HepG2 (cell line): ENCODE results near the gene CHEK2. TPM values are rescaled to one million over a fixed set of nuclear protein-coding genes. Genes with fewer than 3 reads are reported as not detected.

Source experiments
- ATF1 ChIP-seq: IDR thresholded peaks from 2 replicates; pipeline ENCODE4 v1.6.1; 2016; ENCODE audit warnings: mild to moderate bottlenecking, control low read depth
- ATF7-NPFF ChIP-seq: sonication (generic); formaldehyde crosslinking; IDR thresholded peaks from 2 replicates; pipeline ENCODE4 v1.8.1; 2023; ENCODE audit warnings: mild to moderate bottlenecking, low read depth, missing genetic modification reagents, moderate library complexity
- ERF ChIP-seq: IDR thresholded peaks from 2 replicates; pipeline ENCODE4 v1.6.1; 2018; ENCODE audit warnings: missing biosample characterization, missing genetic modification reagents
- ISL2 ChIP-seq: sonication (generic); formaldehyde crosslinking; IDR thresholded peaks from 2 replicates; pipeline ENCODE4 v1.5.0; 2020; ENCODE audit warnings: missing genetic modification reagents
- NFKB2 ChIP-seq: sonication (generic); formaldehyde crosslinking; IDR thresholded peaks from 2 replicates; pipeline ENCODE4 v1.4.0; 2020; ENCODE audit warnings: missing genetic modification reagents, borderline replicate concordance
- PCBP1 ChIP-seq: fragments of 200-400 bp; formaldehyde crosslinking; IDR thresholded peaks from 2 replicates; pipeline ENCODE4 v1.6.1; 2017; ENCODE audit warnings: mild to moderate bottlenecking, low read depth, low read length, borderline replicate concordance
- PHB2 ChIP-seq: fragments of 450-650 bp; IDR thresholded peaks from 2 replicates; pipeline ENCODE4 v1.6.1; 2018; ENCODE audit not compliant: partially characterized antibody
- RBAK ChIP-seq: sonication (generic); formaldehyde crosslinking; IDR thresholded peaks from 2 replicates; pipeline ENCODE4 v1.5.1; 2020; ENCODE audit warnings: mild to moderate bottlenecking, missing genetic modification reagents
- REPIN1 ChIP-seq: sonication (generic); formaldehyde crosslinking; IDR thresholded peaks from 2 replicates; pipeline ENCODE4 v1.8.0; 2022; ENCODE audit warnings: missing genetic modification reagents, low read depth, mild to moderate bottlenecking, borderline replicate concordance
- SIN3B ChIP-seq: fragments of 150-350 bp; IDR thresholded peaks from 2 replicates; pipeline ENCODE4 v1.6.1; 2014; ENCODE audit warnings: low read length
- ZBTB1 ChIP-seq: sonication (generic); formaldehyde crosslinking; IDR thresholded peaks from 2 replicates; pipeline ENCODE4 v1.4.0; 2020; ENCODE audit warnings: missing genetic modification reagents, borderline replicate concordance
- ZNF138 ChIP-seq: sonication (generic); formaldehyde crosslinking; IDR thresholded peaks from 2 replicates; pipeline ENCODE4 v1.5.0; 2020; ENCODE audit warnings: mild to moderate bottlenecking, low read depth, missing genetic modification reagents
- ZNF329 ChIP-seq: sonication (generic); formaldehyde crosslinking; IDR thresholded peaks from 2 replicates; pipeline ENCODE4 v1.9.0; 2021; ENCODE audit warnings: low read depth, mild to moderate bottlenecking, missing genetic modification reagents
- ZNF331 ChIP-seq: sonication (generic); formaldehyde crosslinking; IDR thresholded peaks from 2 replicates; pipeline ENCODE4 v1.4.0; 2020; ENCODE audit warnings: missing genetic modification reagents
- ZNF446 ChIP-seq: sonication (generic); formaldehyde crosslinking; IDR thresholded peaks from 2 replicates; pipeline ENCODE4 v1.5.0; 2020; ENCODE audit warnings: mild to moderate bottlenecking, missing genetic modification reagents
- ZNF616 ChIP-seq: sonication (generic); formaldehyde crosslinking; IDR thresholded peaks from 2 replicates; pipeline ENCODE4 v1.5.0; 2020; ENCODE audit warnings: low read depth, mild to moderate bottlenecking, missing genetic modification reagents
- ZNF660 ChIP-seq: sonication (generic); formaldehyde crosslinking; IDR thresholded peaks from 2 replicates; pipeline ENCODE4 v1.5.1; 2020; ENCODE audit warnings: mild to moderate bottlenecking, low read depth, missing genetic modification reagents, borderline replicate concordance
- ZNF709 ChIP-seq: sonication (generic); formaldehyde crosslinking; IDR thresholded peaks from 2 replicates; pipeline ENCODE4 v1.5.0; 2020; ENCODE audit warnings: mild to moderate bottlenecking, missing genetic modification reagents
- ZNF75D ChIP-seq: sonication (generic); formaldehyde crosslinking; IDR thresholded peaks from 2 replicates; pipeline ENCODE4 v1.8.1; 2023; ENCODE audit warnings: missing genetic modification reagents, mild to moderate bottlenecking, borderline replicate concordance
- ZNF766 ChIP-seq: sonication (generic); formaldehyde crosslinking; IDR thresholded peaks from 2 replicates; pipeline ENCODE4 v1.5.0; 2020; ENCODE audit warnings: missing genetic modification reagents, borderline replicate concordance
- ZNF782 ChIP-seq: sonication (generic); formaldehyde crosslinking; IDR thresholded peaks from 2 replicates; pipeline ENCODE4 v1.4.0; 2020; ENCODE audit warnings: missing genetic modification reagents, mild to moderate bottlenecking, borderline replicate concordance
- polyA plus RNA-seq, 8 experiments: library from polyadenylated mRNA; depleted of rRNA in 3 of 8; stranded (reverse) in 7 of 8; unstranded in 1 of 8; fragments of >200 nt; fragmentation: Illumina TruSeq in 4 of 8; extraction: Trizol in 4 of 8; gene quantifications; 2 replicates each; pipeline versions ENCODE4 v1.2.1 to v1.2.3, GENCODE V29; 2011 to 2016; ENCODE audit warnings: low read depth in 4 of 8, missing spikeins in 1 of 8, mixed read lengths in 1 of 8; ENCODE audit not compliant: insufficient read depth in 1 of 8
- total RNA-seq, 5 experiments: library from RNA; depleted of rRNA; stranded (reverse); fragments of >200 nt; fragmentation: Illumina TruSeq; extraction: Trizol; gene quantifications; 2 replicates each; pipeline ENCODE4 v1.2.3, GENCODE V29; 2016; ENCODE audit warnings: low read depth in 1 of 5
- TF ChIP-seq, protein P1 (sequence below): sonication (generic); formaldehyde crosslinking; IDR thresholded peaks from 2 replicates; pipeline ENCODE4 v1.8.1; 2023; ENCODE audit warnings: mild to moderate bottlenecking, inconsistent platforms, moderate library complexity, missing genetic modification reagents, borderline replicate concordance
- TF ChIP-seq, protein P2 (sequence below): sonication (generic); formaldehyde crosslinking; IDR thresholded peaks from 2 replicates; pipeline ENCODE4 v1.4.0; 2020; ENCODE audit warnings: missing genetic modification reagents

CHEK2 gene
- total and polyA plus RNA-seq, 2 of the 13 experiments (the other 11 are each of a cell fraction or from before 2014, with no cell fraction given): 27.0 to 40.5 TPM

DNA sequence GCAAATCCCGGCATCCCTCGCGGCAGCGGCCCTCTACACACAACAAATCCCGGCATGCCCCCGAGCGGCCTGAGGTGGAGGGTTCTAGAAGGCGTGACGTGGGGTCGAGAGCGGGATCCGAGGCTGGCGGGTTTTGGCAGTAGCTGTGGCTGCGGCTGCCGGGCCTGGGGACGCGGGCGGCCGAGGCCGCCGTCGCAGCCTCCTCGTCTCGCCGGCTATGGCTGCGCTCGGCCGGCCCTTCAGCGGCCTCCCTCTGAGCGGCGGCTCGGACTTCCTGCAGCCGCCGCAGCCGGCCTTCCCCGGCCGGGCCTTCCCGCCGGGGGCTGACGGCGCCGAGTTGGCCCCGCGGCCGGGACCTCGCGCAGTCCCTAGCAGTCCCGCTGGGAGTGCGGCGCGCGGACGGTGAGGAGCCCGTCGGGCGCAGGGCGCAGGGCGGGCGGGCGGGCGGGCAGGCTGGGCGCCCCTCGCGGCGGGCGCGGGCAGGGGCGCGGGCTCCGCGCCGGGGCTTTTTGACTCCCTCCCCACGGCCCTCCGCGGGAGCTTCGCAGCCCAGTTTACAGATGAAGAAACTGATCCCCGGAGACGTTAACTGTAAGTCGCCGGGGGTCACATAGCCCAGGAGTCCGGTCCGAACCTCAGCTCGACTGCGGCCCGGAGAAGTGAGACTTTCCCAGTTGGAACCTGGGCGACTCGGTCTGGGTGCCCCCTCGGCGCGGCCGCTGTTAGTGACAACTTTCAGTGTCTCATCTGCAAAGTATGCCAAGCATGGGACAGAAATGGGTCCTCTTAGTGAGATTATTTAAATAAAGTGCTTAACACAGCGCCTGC is 31.2 kb upstream of the CHEK2 start, which contains the start of gene CCDC117 (continued):
- TF ChIP-seq ZNF709 (CRISPR knock-in tag) (no peak; the same call in 1 of the 2 replicates), ZNF331 (CRISPR knock-in tag) (peak; percentile 75; the same call in 1 of the 2 replicates), ZNF329 (0 out of 2 replicates have a peak, but pooled peaks have one; percentile 14), ZNF660 (CRISPR knock-in tag) (no peak), PCBP1 (0 out of 2 replicates have a peak, but pooled peaks have one; percentile 36), ZNF75D (CRISPR knock-in tag) (no peak), ERF (CRISPR knock-in tag) (peak; percentile 70; the same call in 1 of the 2 replicates), PHB2 (no peak), ZNF782 (no peak), NFKB2 (CRISPR knock-in tag) (peak; percentile 47; the same call in 1 of the 2 replicates), ZNF616 (CRISPR knock-in tag) (no peak), ZNF766 (CRISPR knock-in tag) (no peak), ZNF138 (CRISPR knock-in tag) (peak; percentile 82; the same call in 1 of the 2 replicates), REPIN1 (peak; percentile 52; the same call in 1 of the 2 replicates), ATF1 (CRISPR knock-in tag) (peak; percentile 84), ATF7-NPFF (peak; percentile 89; the same call in 1 of the 2 replicates), ISL2 (CRISPR knock-in tag) (0 out of 2 replicates have a peak, but pooled peaks have one; percentile 56), ZNF446 (CRISPR knock-in tag) (no peak), RBAK (CRISPR knock-in tag) (no peak), ZBTB1 (CRISPR knock-in tag) (no peak), SIN3B (no peak)
- TF ChIP-seq, protein P1, sequence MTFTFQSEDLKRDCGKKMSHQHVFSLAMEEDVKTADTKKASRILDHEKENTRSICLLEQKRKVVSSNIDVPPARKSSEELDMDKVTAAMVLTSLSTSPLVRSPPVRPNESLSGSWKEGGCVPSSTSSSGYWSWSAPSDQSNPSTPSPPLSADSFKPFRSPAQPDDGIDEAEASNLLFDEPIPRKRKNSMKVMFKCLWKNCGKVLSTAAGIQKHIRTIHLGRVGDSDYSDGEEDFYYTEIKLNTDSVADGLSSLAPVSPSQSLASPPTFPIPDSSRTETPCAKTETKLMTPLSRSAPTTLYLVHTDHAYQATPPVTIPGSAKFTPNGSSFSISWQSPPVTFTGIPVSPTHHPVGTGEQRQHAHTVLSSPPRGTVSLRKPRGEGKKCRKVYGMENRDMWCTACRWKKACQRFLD: peak; percentile 31; the same call in 1 of the 2 replicates
- TF ChIP-seq, protein P2, sequence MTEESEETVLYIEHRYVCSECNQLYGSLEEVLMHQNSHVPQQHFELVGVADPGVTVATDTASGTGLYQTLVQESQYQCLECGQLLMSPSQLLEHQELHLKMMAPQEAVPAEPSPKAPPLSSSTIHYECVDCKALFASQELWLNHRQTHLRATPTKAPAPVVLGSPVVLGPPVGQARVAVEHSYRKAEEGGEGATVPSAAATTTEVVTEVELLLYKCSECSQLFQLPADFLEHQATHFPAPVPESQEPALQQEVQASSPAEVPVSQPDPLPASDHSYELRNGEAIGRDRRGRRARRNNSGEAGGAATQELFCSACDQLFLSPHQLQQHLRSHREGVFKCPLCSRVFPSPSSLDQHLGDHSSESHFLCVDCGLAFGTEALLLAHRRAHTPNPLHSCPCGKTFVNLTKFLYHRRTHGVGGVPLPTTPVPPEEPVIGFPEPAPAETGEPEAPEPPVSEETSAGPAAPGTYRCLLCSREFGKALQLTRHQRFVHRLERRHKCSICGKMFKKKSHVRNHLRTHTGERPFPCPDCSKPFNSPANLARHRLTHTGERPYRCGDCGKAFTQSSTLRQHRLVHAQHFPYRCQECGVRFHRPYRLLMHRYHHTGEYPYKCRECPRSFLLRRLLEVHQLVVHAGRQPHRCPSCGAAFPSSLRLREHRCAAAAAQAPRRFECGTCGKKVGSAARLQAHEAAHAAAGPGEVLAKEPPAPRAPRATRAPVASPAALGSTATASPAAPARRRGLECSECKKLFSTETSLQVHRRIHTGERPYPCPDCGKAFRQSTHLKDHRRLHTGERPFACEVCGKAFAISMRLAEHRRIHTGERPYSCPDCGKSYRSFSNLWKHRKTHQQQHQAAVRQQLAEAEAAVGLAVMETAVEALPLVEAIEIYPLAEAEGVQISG: peak; percentile 97
